GM06990 (cell line): Measurements from ENCODE around the gene SAE1.

ENCODE experiments used
- DNase-seq: peaks from one replicate; pipeline ENCODE4 v3.0.0-alpha.2; 2011; ENCODE audit not compliant: insufficient read length; ENCODE audit errors: extremely low read depth
- H3K27me3 ChIP-seq: replicated peaks from 2 replicates; pipeline ENCODE4 v1.6.0; 2011; ENCODE audit warnings: low read length; ENCODE audit not compliant: control insufficient read depth, insufficient read depth
- H3K36me3 ChIP-seq: 2 replicates; pipeline ENCODE4 v1.5.1; 2011; ENCODE audit warnings: low read length; ENCODE audit not compliant: control insufficient read depth, insufficient read depth
- H3K4me3 ChIP-seq: replicated peaks from 2 replicates; pipeline ENCODE4 v1.5.1; 2011; ENCODE audit warnings: low read depth, mild to moderate bottlenecking, control low read depth, low read length
- CTCF ChIP-seq: IDR thresholded peaks from 2 replicates; pipeline ENCODE4 v1.5.1; 2011; ENCODE audit warnings: low read length, control low read depth, mild to moderate bottlenecking, inconsistent platforms; ENCODE audit not compliant: insufficient read depth, poor library complexity, severe bottlenecking

Gene SAE1

GRCh38 chr19:47231215-47232054 is 100.8 kb downstream of the SAE1 start:
- Histone ChIP-seq H3K36me3 (peaks cover under 1% of the 10 kb centered on the region; the same call in 1 of the 2 replicates), H3K27me3 (no peaks in the 10 kb centered on the region), H3K4me3 (peak overlapping the region; percentile 68)
- peak; percentile 95 for DNase-seq
- no peak for TF ChIP-seq CTCF

- Histone ChIP-seq H3K4me3 (peak overlapping the region; percentile 55), H3K36me3 (no peaks in the 10 kb centered on the region), H3K27me3 (no peaks in the 10 kb centered on the region)
- TF ChIP-seq CTCF, result no peak
- DNase-seq, result peak; percentile 63
Measured at GRCh38 chr19:47232422-47233211, 102.0 kb downstream of the SAE1 start.

- Histone ChIP-seq H3K27me3 (no peaks in the 10 kb centered on the region), H3K4me3 (no peak overlapping the region), H3K36me3 (no peaks in the 10 kb centered on the region)
- TF ChIP-seq CTCF, result no peak
- no peak for DNase-seq
Measured at GRCh38 chr19:47236072-47236675, 105.5 kb downstream of the SAE1 start.

GRCh38 chr19:47239152-47239551 is 108.5 kb downstream of the SAE1 start:
- H3K36me3 ChIP-seq, result no peaks in the 10 kb centered on the region
- H3K4me3 ChIP-seq, result peak overlapping the region; percentile 5
- DNase-seq, result no peak
- TF ChIP-seq CTCF, result no peak
- H3K27me3 ChIP-seq, result no peaks in the 10 kb centered on the region; the same call in 1 of the 2 replicates

- Histone ChIP-seq H3K4me3 (peak overlapping the region; percentile 5), H3K27me3 (no peaks in the 10 kb centered on the region; the same call in 1 of the 2 replicates)
- TF ChIP-seq CTCF, result no peak
Measured at GRCh38 chr19:47239610-47240296, 109.1 kb downstream of the SAE1 start.

More at GRCh38 chr19:47239610-47240296, 109.1 kb downstream of the SAE1 start:
- DNase-seq, result peak; percentile 60
- H3K36me3 ChIP-seq, result no peaks in the 10 kb centered on the region
